ENCODE data around the gene SLC13A4. TPM values are rescaled to one million over a fixed set of nuclear protein-coding genes. Genes with fewer than 3 reads are reported as not detected.

SLC13A4 gene
- total RNA-seq, 1 experiment from 2014 or later = not detected

DNA sequence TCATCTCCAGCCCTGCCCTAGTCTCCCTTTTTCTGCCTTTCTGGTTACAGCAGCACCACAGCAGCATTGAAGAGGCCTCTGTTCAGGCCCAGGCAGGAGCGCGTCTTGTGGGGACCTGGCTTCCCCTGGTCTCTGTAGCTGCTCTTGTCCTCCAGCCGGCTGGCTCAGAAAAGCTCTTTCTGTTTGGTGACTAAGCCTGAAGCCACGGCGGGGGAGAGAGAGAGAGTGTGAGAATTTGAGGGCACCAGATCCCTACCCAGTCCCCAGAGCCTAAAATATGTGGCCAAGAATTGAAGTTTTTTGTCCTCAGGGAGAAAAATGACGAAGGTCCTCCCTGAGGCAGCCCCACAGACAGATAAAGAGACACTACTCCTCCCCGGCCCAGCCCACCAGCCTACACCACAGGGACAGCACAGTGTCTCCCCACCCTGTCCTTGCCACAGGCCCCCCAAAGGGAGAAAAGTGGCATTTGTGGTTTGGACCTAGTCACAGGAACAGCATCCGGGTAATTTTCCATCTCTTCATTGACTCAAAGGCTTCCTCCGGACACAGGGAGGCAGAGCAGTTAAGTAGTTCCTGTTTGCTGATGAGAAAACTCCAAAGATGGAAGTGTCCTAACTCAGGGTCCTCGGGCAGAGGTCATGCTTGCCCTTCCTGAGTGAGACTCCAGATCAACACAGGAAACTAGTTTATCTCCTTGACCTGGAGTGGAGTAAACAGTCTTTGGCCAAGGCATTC, 33.9 kb upstream of the SLC13A4 start:
- intact Hi-C loops (cut with micrococcal nuclease; ENCODE audit: unreplicated experiment) = no loop called here
- ATAC-seq = peak; percentile 68; the same call in 1 of the 2 replicates
- CTCF ChIA-PET = no interaction called here

GRCh38 chr7:135759532-135759931, 31.5 kb upstream of the SLC13A4 start:
- ChIA-PET POLR2A (no interaction called here), CTCF (no interaction called here)
- Histone ChIP-seq H3K27me3 (ENCODE audit: control insufficient read depth, insufficient read depth, low read length) (peaks cover 6% of the 10 kb centered on the region; the same call in 1 of the 2 replicates), H3K36me3 (ENCODE audit: control insufficient read depth, insufficient read depth, low read length) (no peaks in the 10 kb centered on the region), H3K4me3 (ENCODE audit: low read depth in 2 of 2, low read length in 2 of 2) (no peak overlapping the region), H3K9me3 (ENCODE audit: control insufficient read depth, insufficient read depth, low read depth, low read length) (no peaks in the 10 kb centered on the region), H3K4me1 (ENCODE audit: control insufficient read depth, insufficient read depth, low read length) (no peaks in the 10 kb centered on the region), H3K27ac (ENCODE audit: low read length) (no peak overlapping the region)
- intact Hi-C loops (cut with micrococcal nuclease; ENCODE audit: unreplicated experiment) = no loop called here
- ATAC-seq (no peak), DNase-seq (ENCODE audit: low read depth, low spot score) (no peak)
- no TSS peak for BruUV-seq (replicated peaks)
- TF ChIP-seq, protein P1, sequence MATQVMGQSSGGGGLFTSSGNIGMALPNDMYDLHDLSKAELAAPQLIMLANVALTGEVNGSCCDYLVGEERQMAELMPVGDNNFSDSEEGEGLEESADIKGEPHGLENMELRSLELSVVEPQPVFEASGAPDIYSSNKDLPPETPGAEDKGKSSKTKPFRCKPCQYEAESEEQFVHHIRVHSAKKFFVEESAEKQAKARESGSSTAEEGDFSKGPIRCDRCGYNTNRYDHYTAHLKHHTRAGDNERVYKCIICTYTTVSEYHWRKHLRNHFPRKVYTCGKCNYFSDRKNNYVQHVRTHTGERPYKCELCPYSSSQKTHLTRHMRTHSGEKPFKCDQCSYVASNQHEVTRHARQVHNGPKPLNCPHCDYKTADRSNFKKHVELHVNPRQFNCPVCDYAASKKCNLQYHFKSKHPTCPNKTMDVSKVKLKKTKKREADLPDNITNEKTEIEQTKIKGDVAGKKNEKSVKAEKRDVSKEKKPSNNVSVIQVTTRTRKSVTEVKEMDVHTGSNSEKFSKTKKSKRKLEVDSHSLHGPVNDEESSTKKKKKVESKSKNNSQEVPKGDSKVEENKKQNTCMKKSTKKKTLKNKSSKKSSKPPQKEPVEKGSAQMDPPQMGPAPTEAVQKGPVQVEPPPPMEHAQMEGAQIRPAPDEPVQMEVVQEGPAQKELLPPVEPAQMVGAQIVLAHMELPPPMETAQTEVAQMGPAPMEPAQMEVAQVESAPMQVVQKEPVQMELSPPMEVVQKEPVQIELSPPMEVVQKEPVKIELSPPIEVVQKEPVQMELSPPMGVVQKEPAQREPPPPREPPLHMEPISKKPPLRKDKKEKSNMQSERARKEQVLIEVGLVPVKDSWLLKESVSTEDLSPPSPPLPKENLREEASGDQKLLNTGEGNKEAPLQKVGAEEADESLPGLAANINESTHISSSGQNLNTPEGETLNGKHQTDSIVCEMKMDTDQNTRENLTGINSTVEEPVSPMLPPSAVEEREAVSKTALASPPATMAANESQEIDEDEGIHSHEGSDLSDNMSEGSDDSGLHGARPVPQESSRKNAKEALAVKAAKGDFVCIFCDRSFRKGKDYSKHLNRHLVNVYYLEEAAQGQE (IDR thresholded peaks at IDR 0.05; ENCODE audit: insufficient read depth in 1 of 2, low read depth in 2 of 2, low read length in 1 of 2) = no peak
- TF ChIP-seq CTCF (IDR thresholded peaks at IDR 0.05) = no peak
- no peak for TF ChIP-seq POLR2AphosphoS5 (IDR thresholded peaks at IDR 0.05; ENCODE audit: low read depth, low read length)
- no peak for TF ChIP-seq TCF7L2 (IDR thresholded peaks at IDR 0.05; ENCODE audit: low read depth, low read length)
- no peak for TF ChIP-seq SIN3A (IDR thresholded peaks at IDR 0.05; ENCODE audit: borderline replicate concordance, insufficient read depth, low read depth, low read length)
- in situ Hi-C loops (cut with HindIII; ENCODE audit: low pct_unique_long_range_greater_than_20kb, low sequenced_read_pairs) = no loop called here

More for the DNA sequence above, 33.9 kb upstream of the SLC13A4 start:
- Histone ChIP-seq H3K27me3 (ENCODE audit: control insufficient read depth, insufficient read depth, low read length) (peaks cover 10% of the 10 kb centered on the region), H3K9me3 (ENCODE audit: control insufficient read depth, insufficient read depth, low read depth, low read length) (no peaks in the 10 kb centered on the region), H3K4me3 (ENCODE audit: low read depth in 2 of 2, low read length in 2 of 2) (no peak overlapping the region), H3K4me1 (ENCODE audit: control insufficient read depth, insufficient read depth, low read length) (no peaks in the 10 kb centered on the region), H3K36me3 (ENCODE audit: control insufficient read depth, insufficient read depth, low read length) (no peaks in the 10 kb centered on the region), H3K27ac (ENCODE audit: low read length) (no peak overlapping the region)
- no peak for DNase-seq (ENCODE audit: low read depth, low spot score)
- TF ChIP-seq POLR2AphosphoS5 (IDR thresholded peaks at IDR 0.05; ENCODE audit: low read depth, low read length) (no peak), TCF7L2 (IDR thresholded peaks at IDR 0.05; ENCODE audit: low read depth, low read length) (no peak), SIN3A (IDR thresholded peaks at IDR 0.05; ENCODE audit: borderline replicate concordance, insufficient read depth, low read depth, low read length) (no peak), CTCF (IDR thresholded peaks at IDR 0.05) (no peak)
- TF ChIP-seq, protein P1 (IDR thresholded peaks at IDR 0.05; ENCODE audit: insufficient read depth in 1 of 2, low read depth in 2 of 2, low read length in 1 of 2) = no peak
- BruUV-seq (replicated peaks) = no TSS peak
- POLR2A ChIA-PET = no interaction called here
- in situ Hi-C loops (cut with HindIII; ENCODE audit: low pct_unique_long_range_greater_than_20kb, low sequenced_read_pairs) = no loop called here
